ENCODE results near the gene UBE3B.

UBE3B gene

GRCh38 chr12:109519787-109520186, 42.4 kb downstream of the UBE3B start:
- Histone ChIP-seq H3K27me3 (ENCODE audit: insufficient read depth, low read length) (no peaks in the 10 kb centered on the region), H3K4me2 (ENCODE audit: low read length) (no peak overlapping the region), H3K79me2 (ENCODE audit: insufficient read depth, low read length) (no peaks in the 10 kb centered on the region), H3F3A (ENCODE audit: insufficient read depth, low read length) (no peaks in the 10 kb centered on the region), H3K9ac (ENCODE audit: low read length) (no peak overlapping the region), H3K9me2 (ENCODE audit: low read depth, low read length) (no peaks in the 10 kb centered on the region), H3K9me3 (ENCODE audit: low read length) (no peaks in the 10 kb centered on the region), H4K20me1 (ENCODE audit: insufficient read depth, low read length) (no peaks in the 10 kb centered on the region), H3K4me3 (ENCODE audit: low read depth, low read length, poor library complexity, severe bottlenecking) (no peak overlapping the region), H2AFZ (ENCODE audit: low read length) (no peak overlapping the region), H3K4me1 (ENCODE audit: insufficient read depth, low read length, severe bottlenecking) (no peaks in the 10 kb centered on the region), H3K27ac (ENCODE audit: low read depth, low read length, poor library complexity, severe bottlenecking) (no peak overlapping the region), H3K36me3 (ENCODE audit: insufficient read depth, low read length) (peaks cover 8% of the 10 kb centered on the region; the same call in 1 of the 2 replicates)
- TF ChIP-seq CTCF (IDR thresholded peaks at IDR 0.05; ENCODE audit: low read length) (no peak), EZH2 (IDR thresholded peaks at IDR 0.05; ENCODE audit: borderline replicate concordance, low read length) (no peak)

GRCh38 chr12:109521831-109522230, 44.4 kb downstream of the UBE3B start:
- TF ChIP-seq EZH2 (IDR thresholded peaks at IDR 0.05; ENCODE audit: borderline replicate concordance, low read length) (no peak), CTCF (IDR thresholded peaks at IDR 0.05; ENCODE audit: low read length) (no peak)
- Histone ChIP-seq H3K4me1 (ENCODE audit: insufficient read depth, low read length, severe bottlenecking) (no peaks in the 10 kb centered on the region), H3K27ac (ENCODE audit: low read depth, low read length, poor library complexity, severe bottlenecking) (no peak overlapping the region), H3K27me3 (ENCODE audit: insufficient read depth, low read length) (no peaks in the 10 kb centered on the region), H3K4me3 (ENCODE audit: low read depth, low read length, poor library complexity, severe bottlenecking) (no peak overlapping the region), H4K20me1 (ENCODE audit: insufficient read depth, low read length) (no peaks in the 10 kb centered on the region), H3K79me2 (ENCODE audit: insufficient read depth, low read length) (no peaks in the 10 kb centered on the region), H3K4me2 (ENCODE audit: low read length) (no peak overlapping the region), H3K36me3 (ENCODE audit: insufficient read depth, low read length) (peaks cover 8% of the 10 kb centered on the region; the same call in 1 of the 2 replicates), H3K9me3 (ENCODE audit: low read length) (no peaks in the 10 kb centered on the region), H3K9me2 (ENCODE audit: low read depth, low read length) (no peaks in the 10 kb centered on the region), H3F3A (ENCODE audit: insufficient read depth, low read length) (no peaks in the 10 kb centered on the region), H2AFZ (ENCODE audit: low read length) (no peak overlapping the region), H3K9ac (ENCODE audit: low read length) (no peak overlapping the region)

- no peak overlapping the region for H3K4me2 ChIP-seq (ENCODE audit: low read length)
- no peak overlapping the region for H3K4me3 ChIP-seq (ENCODE audit: low read depth, low read length, poor library complexity, severe bottlenecking)
- no peaks in the 10 kb centered on the region for H4K20me1 ChIP-seq (ENCODE audit: insufficient read depth, low read length)
- no peak overlapping the region for H3K27ac ChIP-seq (ENCODE audit: low read depth, low read length, poor library complexity, severe bottlenecking)
- H3K36me3 ChIP-seq (ENCODE audit: insufficient read depth, low read length): 0 out of 2 replicates have a peak, but pooled peaks cover 8% of the 10 kb centered on the region
- H3K9me2 ChIP-seq (ENCODE audit: low read depth, low read length): no peaks in the 10 kb centered on the region
- H3K9me3 ChIP-seq (ENCODE audit: low read length): no peaks in the 10 kb centered on the region
- H3K27me3 ChIP-seq (ENCODE audit: insufficient read depth, low read length): no peaks in the 10 kb centered on the region
- no peaks in the 10 kb centered on the region for H3F3A ChIP-seq (ENCODE audit: insufficient read depth, low read length)
- H2AFZ ChIP-seq (ENCODE audit: low read length): no peak overlapping the region
- no peaks in the 10 kb centered on the region for H3K4me1 ChIP-seq (ENCODE audit: insufficient read depth, low read length, severe bottlenecking)
- no peaks in the 10 kb centered on the region for H3K79me2 ChIP-seq (ENCODE audit: insufficient read depth, low read length)
- H3K9ac ChIP-seq (ENCODE audit: low read length): no peak overlapping the region
- no peak for TF ChIP-seq EZH2 (IDR thresholded peaks at IDR 0.05; ENCODE audit: borderline replicate concordance, low read length)
- TF ChIP-seq CTCF (IDR thresholded peaks at IDR 0.05; ENCODE audit: low read length): no peak
Measured at GRCh38 chr12:109523071-109523470, 45.6 kb downstream of the UBE3B start.

Measured in OCI-LY1 (cell line).